ENCODE data around the gene NXNL2.
A peak's percentile ranks its signal among the peaks of the same experiment; 100 is the strongest.

The NXNL2 gene

DNA sequence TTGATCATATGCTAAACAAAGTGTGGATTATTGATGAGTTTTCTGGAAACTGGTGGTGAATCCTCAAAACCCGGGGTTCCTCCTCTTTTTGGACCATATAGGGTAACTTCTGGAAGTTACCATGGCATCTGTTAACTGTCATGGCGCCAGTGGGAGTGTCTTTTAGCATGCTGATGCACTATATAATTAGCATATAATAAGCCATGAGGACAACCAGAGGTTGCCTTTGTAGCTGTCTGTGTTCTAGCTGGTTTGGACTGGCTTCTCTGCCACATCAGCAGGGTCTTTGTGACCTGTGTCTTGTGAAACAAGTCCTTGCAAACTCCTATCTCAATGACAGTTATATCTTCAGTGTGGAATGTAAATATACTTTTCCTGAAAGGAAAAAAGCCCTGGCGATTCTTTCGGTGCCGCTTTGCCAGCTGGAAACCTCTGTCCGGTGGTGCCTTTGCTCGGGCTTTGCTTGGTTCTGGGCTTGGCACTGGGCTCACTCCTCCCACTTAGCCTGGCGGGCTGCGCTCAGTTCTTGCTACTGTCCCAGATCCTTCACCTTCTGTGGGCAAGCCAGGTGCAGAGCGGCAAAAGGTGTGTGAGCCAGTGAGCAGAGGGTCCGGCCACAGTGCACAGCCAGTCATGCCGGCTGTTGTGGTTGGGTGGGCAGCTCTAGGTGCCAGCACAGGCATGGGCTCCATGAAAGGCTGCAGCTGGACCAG, 20.4 kb downstream of the NXNL2 start:
- H3K4me3 ChIP-seq (ENCODE audit: low read depth, low read length): no peak overlapping the region
- TF ChIP-seq MYC (IDR thresholded peaks at IDR 0.05; ENCODE audit: low read depth, low read length): no peak
- no peak for TF ChIP-seq CTCF (IDR thresholded peaks at IDR 0.05; ENCODE audit: low read depth, low read length)
- TF ChIP-seq POLR2A (IDR thresholded peaks at IDR 0.05; ENCODE audit: extremely low read depth, insufficient read length): no peak
- TF ChIP-seq, protein P1, sequence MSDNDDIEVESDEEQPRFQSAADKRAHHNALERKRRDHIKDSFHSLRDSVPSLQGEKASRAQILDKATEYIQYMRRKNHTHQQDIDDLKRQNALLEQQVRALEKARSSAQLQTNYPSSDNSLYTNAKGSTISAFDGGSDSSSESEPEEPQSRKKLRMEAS (IDR thresholded peaks at IDR 0.05; ENCODE audit: low read depth, low read length): no peak
- no peak for DNase-seq (ENCODE audit: low read depth)

DNA sequence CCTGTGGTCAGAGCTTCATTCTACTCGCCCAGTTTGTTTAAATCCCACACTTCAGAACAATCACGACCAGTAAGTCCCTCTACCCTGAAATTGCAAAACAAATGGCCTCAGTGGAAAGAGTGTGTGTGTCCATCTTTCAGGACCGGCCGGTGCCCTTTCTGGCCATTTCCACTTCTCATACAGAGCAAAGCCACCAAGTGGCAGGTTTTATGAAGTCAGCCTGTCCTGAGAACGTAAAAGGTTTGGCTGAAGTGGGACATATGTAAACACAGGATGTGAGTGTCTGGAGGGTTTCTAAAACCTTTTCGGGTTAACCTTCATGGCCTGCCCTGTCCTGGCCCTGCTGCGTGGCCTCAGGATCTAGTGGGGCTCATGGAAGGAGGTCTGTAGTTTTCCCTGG, 24.7 kb downstream of the NXNL2 start:
- TF ChIP-seq, protein P1 (IDR thresholded peaks at IDR 0.05; ENCODE audit: low read depth, low read length): no peak
- no peak for DNase-seq (ENCODE audit: low read depth)
- H3K4me3 ChIP-seq (ENCODE audit: low read depth, low read length): no peak overlapping the region

DNA sequence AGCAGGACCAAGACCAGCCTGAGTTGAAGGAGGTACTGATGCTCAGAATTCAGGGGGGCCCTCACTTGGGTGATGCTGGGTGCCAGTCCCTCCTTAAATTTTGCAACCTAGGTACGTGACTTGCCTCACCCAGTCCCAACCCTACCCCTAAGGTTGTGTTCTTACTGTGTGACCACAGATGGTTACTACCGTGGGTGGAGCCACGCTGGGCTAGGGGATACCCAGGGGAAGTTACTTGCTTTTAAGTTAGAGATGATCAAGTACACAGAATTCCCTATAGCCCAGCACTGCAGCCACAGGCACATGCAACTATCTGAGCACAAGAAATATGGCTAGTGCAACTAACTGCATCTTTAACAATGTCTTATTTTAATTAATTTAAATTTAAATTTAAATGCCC, 32.9 kb downstream of the NXNL2 start:
- no peak overlapping the region for H3K4me3 ChIP-seq (ENCODE audit: low read depth, low read length)
- no peak for TF ChIP-seq POLR2A (IDR thresholded peaks at IDR 0.05; ENCODE audit: extremely low read depth, insufficient read length)
- TF ChIP-seq, protein P1 (IDR thresholded peaks at IDR 0.05; ENCODE audit: low read depth, low read length): no peak
- TF ChIP-seq MYC (IDR thresholded peaks at IDR 0.05; ENCODE audit: low read depth, low read length): no peak
- TF ChIP-seq CTCF (IDR thresholded peaks at IDR 0.05; ENCODE audit: low read depth, low read length): no peak
- no peak for DNase-seq (ENCODE audit: low read depth)

DNA sequence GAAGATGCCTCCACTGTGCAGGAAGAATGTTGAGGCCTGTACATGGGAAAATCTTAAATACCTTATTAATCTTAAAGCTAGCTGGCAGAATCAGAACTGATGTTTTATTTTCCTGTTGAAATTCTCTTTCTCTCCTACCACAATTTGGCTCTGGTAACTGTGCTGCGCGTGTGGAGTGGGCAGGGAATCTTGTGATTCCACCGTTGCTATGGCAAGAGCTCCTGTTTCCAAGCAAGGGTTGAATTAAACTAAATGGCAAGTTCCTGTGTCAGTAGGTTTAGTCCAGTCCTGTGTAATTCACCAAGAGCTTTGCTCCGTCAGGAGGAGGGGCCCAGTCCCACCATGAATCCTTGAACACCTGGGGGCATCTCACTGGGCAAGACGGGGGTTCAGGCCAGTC, 36.4 kb downstream of the NXNL2 start:
- TF ChIP-seq POLR2A (IDR thresholded peaks at IDR 0.05; ENCODE audit: extremely low read depth, insufficient read length): no peak
- TF ChIP-seq, protein P1 (IDR thresholded peaks at IDR 0.05; ENCODE audit: low read depth, low read length): no peak
- no peak for TF ChIP-seq CTCF (IDR thresholded peaks at IDR 0.05; ENCODE audit: low read depth, low read length)
- no peak for TF ChIP-seq MYC (IDR thresholded peaks at IDR 0.05; ENCODE audit: low read depth, low read length)
- DNase-seq (ENCODE audit: low read depth): no peak
- no peak overlapping the region for H3K4me3 ChIP-seq (ENCODE audit: low read depth, low read length)

DNA sequence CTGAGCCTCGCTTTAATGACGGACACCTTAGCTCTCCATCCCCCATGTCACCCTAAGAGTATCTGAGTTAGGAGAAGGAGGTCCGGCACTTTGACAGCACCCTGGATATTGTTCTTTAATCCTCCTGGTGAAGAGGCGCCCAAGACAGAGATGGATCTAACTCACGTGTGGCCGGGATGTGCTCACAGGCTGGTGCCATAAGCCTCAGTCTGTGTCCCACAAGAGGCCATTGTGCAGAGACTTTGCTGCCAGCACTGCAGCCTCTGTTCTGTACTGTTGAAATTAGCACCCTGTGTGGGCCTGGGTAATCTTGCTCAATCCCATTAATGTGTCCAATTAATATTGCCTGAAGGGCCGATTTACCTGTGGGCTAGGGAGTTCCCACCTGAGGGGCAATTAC, 37.7 kb downstream of the NXNL2 start:
- no peak overlapping the region for H3K4me3 ChIP-seq (ENCODE audit: low read depth, low read length)
- DNase-seq (ENCODE audit: low read depth): no peak
- no peak for TF ChIP-seq POLR2A (IDR thresholded peaks at IDR 0.05; ENCODE audit: extremely low read depth, insufficient read length)
- TF ChIP-seq CTCF (IDR thresholded peaks at IDR 0.05; ENCODE audit: low read depth, low read length): no peak

DNA sequence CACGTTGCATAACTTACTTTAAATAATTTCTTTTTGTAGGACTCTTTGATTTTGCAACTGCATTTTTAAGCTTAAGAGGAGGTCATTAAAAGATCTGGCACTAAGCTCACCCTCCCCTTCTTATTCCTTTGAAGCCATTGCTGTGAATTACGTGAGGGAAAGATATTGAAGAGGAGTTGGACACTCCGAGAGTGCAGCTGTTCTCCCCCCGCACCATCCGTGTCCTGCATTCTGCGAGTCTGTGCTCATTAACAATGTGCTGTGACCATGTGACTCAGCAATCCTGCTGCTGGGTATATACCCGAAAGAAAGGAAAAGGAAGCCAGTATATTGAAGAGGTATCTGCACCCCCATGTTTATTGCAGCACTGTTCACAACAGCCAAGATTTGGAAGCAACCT, 40.0 kb downstream of the NXNL2 start:
- peak; percentile 19 for DNase-seq (ENCODE audit: low read depth)
- H3K4me3 ChIP-seq (ENCODE audit: low read depth, low read length): no peak overlapping the region
- no peak for TF ChIP-seq POLR2A (IDR thresholded peaks at IDR 0.05; ENCODE audit: extremely low read depth, insufficient read length)
- no peak for TF ChIP-seq MYC (IDR thresholded peaks at IDR 0.05; ENCODE audit: low read depth, low read length)
- TF ChIP-seq, protein P1 (IDR thresholded peaks at IDR 0.05; ENCODE audit: low read depth, low read length): no peak
- TF ChIP-seq CTCF (IDR thresholded peaks at IDR 0.05; ENCODE audit: low read depth, low read length): no peak

All from NB4 (cell line).